Testis (tissue), 2 donors: Measurements from ENCODE around the gene CDRT4.

ENCODE experiments used
- CTCF ChIP-seq, 3 experiments: fragments of 450-650 bp in 2 of 3; fragments of 200-600 bp in 1 of 3; sonication (generic) in 1 of 3; IDR thresholded peaks; one replicate each; pipeline ENCODE4 v1.5.1; 2016 to 2019; ENCODE audit warnings: antibody characterized with exemption in 3 of 3, mild to moderate bottlenecking in 2 of 3, moderate library complexity in 1 of 3
- POLR2A ChIP-seq: fragments of 450-650 bp; IDR thresholded peaks from one replicate; pipeline ENCODE4 v1.6.1; 2017; ENCODE audit warnings: antibody characterized with exemption, mild to moderate bottlenecking, moderate library complexity

GRCh38 chr17:15492791-15493692 lies 25.6 kb upstream of the CDRT4 start:
- TF ChIP-seq CTCF (IDR thresholded peaks at IDR 0.05) (no peak), POLR2A (no peak)
